ENCODE results near the gene ERN1. TPM values are rescaled to one million over a fixed set of nuclear protein-coding genes. Genes with fewer than 3 reads are reported as not detected.

ERN1 gene
- total and polyA plus RNA-seq, 3 donors from 2014 or later = 7.0 to 13.0 (median 12.8) TPM

DNA sequence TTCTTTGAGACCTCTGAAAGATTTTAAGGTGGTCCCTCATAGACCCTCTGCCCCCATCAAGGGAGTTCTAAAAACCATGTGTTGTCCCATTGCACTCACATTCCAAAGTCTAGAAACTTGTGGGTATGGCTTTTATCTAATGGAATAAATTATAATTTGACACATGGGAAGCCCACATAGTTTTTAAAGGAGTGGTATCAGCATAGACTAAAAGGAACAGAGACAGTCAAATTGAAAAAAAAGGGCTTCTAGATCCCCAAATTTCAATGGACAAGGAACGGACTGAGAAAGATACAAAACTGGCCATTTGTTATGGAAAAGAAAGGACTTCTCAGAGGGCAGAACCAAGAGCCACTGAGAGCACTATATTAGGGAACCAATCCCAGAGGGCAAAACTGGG is 60.8 kb downstream of the ERN1 start:
- Histone ChIP-seq H3K4me1 (no peaks in the 10 kb centered on the region), H3K4me3 (no peak overlapping the region), H3K36me3 (ENCODE audit: low read depth, missing control alignments) (peaks cover 4% of the 10 kb centered on the region), H3K9me3 (no peaks in the 10 kb centered on the region), H3K27me3 (no peaks in the 10 kb centered on the region), H3K27ac (no peak overlapping the region)
- TF ChIP-seq, protein P1, sequence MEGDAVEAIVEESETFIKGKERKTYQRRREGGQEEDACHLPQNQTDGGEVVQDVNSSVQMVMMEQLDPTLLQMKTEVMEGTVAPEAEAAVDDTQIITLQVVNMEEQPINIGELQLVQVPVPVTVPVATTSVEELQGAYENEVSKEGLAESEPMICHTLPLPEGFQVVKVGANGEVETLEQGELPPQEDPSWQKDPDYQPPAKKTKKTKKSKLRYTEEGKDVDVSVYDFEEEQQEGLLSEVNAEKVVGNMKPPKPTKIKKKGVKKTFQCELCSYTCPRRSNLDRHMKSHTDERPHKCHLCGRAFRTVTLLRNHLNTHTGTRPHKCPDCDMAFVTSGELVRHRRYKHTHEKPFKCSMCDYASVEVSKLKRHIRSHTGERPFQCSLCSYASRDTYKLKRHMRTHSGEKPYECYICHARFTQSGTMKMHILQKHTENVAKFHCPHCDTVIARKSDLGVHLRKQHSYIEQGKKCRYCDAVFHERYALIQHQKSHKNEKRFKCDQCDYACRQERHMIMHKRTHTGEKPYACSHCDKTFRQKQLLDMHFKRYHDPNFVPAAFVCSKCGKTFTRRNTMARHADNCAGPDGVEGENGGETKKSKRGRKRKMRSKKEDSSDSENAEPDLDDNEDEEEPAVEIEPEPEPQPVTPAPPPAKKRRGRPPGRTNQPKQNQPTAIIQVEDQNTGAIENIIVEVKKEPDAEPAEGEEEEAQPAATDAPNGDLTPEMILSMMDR (IDR thresholded peaks at IDR 0.05) = no peak
- TF ChIP-seq POLR2A (IDR thresholded peaks at IDR 0.05) = no peak
- WGBS, 2 donors = 89 to 100% methylated on average over 1 of the region's 1 CpG
- intact Hi-C loops (cut with DNase I; ENCODE audit: low total_unique reads) = no loop called here
- DNase-seq = no peak

DNA sequence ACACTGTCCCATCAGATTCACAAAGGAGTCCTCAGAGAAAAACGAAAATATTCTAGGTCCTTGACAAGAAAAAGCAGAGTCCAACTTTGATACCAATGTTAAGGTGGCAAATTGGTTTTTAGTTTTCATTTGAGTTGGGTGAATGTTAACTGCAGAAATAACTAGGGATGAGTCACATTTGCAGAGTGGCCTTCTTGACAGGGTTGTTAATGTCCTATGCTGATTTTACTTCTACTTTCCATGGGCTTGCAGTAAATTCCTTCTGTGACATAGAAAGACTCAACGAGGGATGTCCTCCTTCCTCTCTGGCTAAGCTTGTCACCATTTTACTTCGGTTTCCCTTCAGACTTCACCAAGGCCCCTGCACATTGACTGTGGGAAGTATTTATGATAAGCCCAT is 62.3 kb downstream of the ERN1 start:
- no peaks in the 10 kb centered on the region for H3K27me3 ChIP-seq
- intact Hi-C loops (cut with DNase I; ENCODE audit: low total_unique reads) = no loop called here
- H3K36me3 ChIP-seq (ENCODE audit: low read depth, missing control alignments) = peaks cover 4% of the 10 kb centered on the region
- no peak overlapping the region for H3K4me3 ChIP-seq
- no peak for DNase-seq
- TF ChIP-seq, protein P1 (IDR thresholded peaks at IDR 0.05) = no peak
- TF ChIP-seq POLR2A (IDR thresholded peaks at IDR 0.05) = no peak
- no peaks in the 10 kb centered on the region for H3K9me3 ChIP-seq
- H3K4me1 ChIP-seq = no peaks in the 10 kb centered on the region
- H3K27ac ChIP-seq = no peak overlapping the region
- 82 to 87% methylated on average over 3 of the region's 3 CpGs for WGBS, 2 donors

DNA sequence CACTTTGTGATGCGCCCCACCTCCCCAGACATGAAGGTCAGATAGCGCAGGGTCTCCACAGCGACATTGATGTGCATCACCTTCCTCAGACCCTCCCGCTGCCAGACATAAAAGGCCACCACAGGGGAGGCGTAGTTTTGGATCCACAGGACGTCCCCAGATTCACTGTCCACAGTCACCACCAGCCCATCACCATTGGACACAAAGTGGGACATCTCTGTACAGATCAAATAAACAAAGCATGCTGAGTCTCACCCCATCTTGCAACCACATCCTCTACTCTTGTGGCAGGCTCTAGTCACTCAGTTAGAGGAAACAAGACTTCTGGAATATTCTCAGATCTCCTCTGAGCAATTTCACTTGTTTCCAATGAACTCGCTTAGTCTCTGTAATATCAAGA is 63.2 kb downstream of the ERN1 start:
- peaks cover 4% of the 10 kb centered on the region for H3K36me3 ChIP-seq (ENCODE audit: low read depth, missing control alignments)
- DNase-seq = no peak
- no peaks in the 10 kb centered on the region for H3K9me3 ChIP-seq
- no peak overlapping the region for H3K4me3 ChIP-seq
- TF ChIP-seq POLR2A (IDR thresholded peaks at IDR 0.05) = no peak
- TF ChIP-seq, protein P1 (IDR thresholded peaks at IDR 0.05) = no peak
- H3K4me1 ChIP-seq = no peaks in the 10 kb centered on the region
- H3K27ac ChIP-seq = no peak overlapping the region
- WGBS, 2 donors = 91 to 94% methylated on average over 7 of the region's 7 CpGs
- intact Hi-C loops (cut with DNase I; ENCODE audit: low total_unique reads) = no loop called here
- no peaks in the 10 kb centered on the region for H3K27me3 ChIP-seq

DNA sequence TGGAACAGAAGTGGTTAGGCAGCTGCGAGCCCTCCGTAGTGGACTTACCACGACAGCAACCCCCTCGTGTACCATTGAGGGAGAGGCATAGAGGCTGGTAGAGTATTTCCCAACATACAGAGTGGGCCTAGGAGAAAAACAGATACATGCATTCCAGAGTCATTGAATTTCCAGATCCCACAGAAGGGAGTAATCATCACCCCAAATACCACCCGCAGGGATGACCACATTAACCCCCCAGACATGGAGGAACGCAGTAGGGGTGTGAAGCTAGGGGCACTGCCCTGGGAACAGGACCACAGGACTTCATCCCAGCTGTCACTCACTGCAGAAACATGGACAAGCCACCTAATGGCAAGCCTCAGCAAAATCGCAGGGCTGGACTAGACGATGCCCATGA is 64.8 kb downstream of the ERN1 start:
- TF ChIP-seq, protein P1 (IDR thresholded peaks at IDR 0.05) = no peak
- TF ChIP-seq POLR2A (IDR thresholded peaks at IDR 0.05) = no peak
- no peak for DNase-seq
- no peak overlapping the region for H3K27ac ChIP-seq
- intact Hi-C loops (cut with DNase I; ENCODE audit: low total_unique reads) = no loop called here
- no peaks in the 10 kb centered on the region for H3K27me3 ChIP-seq
- no peaks in the 10 kb centered on the region for H3K36me3 ChIP-seq (ENCODE audit: low read depth, missing control alignments)
- no peaks in the 10 kb centered on the region for H3K4me1 ChIP-seq
- no peaks in the 10 kb centered on the region for H3K9me3 ChIP-seq
- H3K4me3 ChIP-seq = no peak overlapping the region
- WGBS, 2 donors = 95 to 96% methylated on average over 8 of the region's 8 CpGs

DNA sequence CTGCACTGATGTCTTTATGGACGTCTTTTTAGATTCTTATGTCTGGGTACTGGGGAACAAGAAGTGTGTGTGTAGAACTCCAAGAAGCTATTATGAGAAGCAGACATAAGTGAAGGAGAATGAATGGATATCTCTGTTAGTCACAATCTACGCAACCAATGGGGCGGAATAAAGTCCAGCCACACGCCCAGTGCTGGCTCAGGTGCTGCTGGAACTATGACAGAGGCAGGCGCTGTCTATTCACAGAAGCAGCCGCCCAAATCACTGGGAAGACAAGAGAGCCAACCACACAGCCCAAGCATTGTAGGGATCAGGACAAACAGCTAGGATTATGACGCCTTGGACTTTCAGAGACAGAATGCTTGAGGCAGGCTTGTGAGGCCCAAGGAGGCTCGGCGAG is 65.6 kb downstream of the ERN1 start:
- intact Hi-C loops (cut with DNase I; ENCODE audit: low total_unique reads) = no loop called here
- DNase-seq = no peak
- Histone ChIP-seq H3K27me3 (no peaks in the 10 kb centered on the region), H3K27ac (no peak overlapping the region), H3K36me3 (ENCODE audit: low read depth, missing control alignments) (no peaks in the 10 kb centered on the region), H3K9me3 (no peaks in the 10 kb centered on the region), H3K4me1 (no peaks in the 10 kb centered on the region), H3K4me3 (no peak overlapping the region)
- WGBS, 2 donors = 97 to 98% methylated on average over 8 to 9 of the region's 9 CpGs
- TF ChIP-seq POLR2A (IDR thresholded peaks at IDR 0.05) = no peak
- TF ChIP-seq, protein P1 (IDR thresholded peaks at IDR 0.05) = no peak
